ENCODE data around the gene CLDN4.
"Not testable (repeated sequence)": the region's sequence is repeated elsewhere in the genome, so short reads cannot be mapped to it uniquely, and the experiment has no call there.

Gene CLDN4

DNA sequence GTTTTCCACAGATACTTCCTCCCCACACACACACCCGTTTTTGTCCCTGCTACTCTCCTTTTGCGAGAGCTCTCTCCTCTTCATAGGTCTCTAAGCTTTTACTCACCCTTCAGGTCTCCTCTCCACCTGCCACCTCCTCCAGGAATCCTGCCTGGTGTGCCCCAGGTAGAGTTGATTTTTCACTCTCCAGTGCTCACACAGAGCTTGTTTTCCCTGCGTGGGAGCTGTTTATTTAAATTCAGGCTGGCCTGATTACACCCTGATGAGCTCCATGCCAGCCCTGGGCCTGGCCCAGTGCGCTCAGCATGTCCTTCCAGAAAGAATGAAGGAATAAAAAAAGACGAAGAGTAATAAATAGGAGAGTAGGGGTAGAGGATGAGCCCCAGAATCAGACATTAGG is 7.5 kb upstream of the CLDN4 start:
- DNase-seq (ENCODE audit: low read depth in 4 of 4, low spot score in 1 of 4), result no peak

DNA sequence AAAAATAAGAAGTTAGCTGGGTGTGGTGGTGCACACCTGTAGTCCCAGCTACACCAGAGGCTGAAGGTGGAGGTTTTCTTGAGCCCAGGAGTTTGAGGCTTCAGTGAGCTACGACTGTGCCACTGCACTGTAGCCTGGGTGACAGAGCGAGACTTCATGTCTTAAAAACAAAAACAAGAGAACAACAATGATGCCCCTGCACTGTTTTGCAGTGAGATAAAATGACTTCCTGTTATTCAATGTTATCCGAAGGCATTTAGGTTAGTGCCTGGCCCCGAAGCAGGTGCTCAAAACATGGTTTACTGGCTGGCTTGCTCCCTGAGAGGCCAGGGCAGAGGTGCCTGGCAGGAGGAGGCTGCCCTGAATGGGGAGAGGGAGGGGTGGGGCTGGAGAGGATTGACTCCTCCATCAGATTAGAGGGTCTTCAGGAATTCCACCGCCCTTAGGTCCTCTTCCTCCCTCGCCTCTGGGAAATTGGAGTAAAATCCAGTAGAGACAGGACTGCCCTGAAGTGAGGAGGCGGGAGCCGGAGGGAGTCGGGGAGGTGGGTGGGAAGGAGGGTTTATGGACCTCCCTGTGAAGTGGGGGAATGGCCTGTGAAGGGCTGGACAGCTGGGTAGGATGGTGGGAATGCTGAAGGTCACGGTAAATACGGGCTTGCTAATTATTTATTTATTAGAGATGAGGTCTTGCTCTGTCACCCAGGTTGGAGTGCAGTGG is 6.8 kb upstream of the CLDN4 start:
- no peak for DNase-seq (ENCODE audit: low read depth in 4 of 4, low spot score in 1 of 4)

DNA sequence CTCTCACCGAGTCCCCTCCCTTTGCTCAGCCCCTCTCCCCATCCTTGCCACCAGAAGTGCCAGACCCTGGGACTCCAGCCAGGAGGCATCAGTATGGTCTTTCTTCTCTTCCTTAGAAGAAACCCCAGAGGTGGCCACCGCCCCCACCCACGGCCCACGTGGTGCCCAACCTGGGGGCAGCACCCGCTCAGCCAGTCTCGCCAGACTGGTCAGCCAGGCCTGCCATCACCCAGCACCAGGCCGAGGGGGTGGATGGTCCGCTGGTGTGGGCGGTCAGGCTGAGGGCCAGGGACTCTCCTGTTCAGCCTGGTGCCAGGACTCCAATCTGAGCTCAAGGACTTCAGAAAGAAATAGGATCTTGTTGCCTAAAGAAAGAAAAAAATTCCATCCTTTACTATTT is 5.8 kb upstream of the CLDN4 start:
- no peak for DNase-seq (ENCODE audit: low read depth in 4 of 4, low spot score in 1 of 4)

DNA sequence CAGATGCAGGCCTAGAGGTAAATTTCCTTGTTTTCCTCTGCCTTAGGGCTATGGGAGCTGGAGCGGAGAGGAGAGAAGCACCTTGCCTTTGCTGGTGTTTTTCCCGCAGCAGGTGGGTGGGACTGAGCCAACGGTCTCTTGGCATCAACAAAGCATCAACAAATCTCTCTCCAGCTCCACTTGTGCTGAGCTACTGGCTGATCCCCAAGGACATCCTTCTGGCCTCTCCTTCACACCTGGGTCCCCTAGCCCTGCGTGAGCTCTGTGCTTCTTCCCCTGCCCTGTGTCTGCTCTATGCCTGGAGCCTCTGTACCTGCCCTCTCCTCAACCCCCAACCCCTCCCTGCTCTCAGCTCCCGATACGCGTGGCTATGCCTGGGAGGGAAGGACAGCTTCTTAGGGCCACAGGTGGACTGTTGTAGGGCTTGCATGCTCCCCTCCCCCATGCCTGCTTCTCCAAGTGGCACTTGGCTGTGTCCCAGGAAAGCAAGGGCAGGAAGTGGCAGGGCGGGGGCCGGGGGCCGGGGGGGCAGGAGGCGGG is 3.2 kb upstream of the CLDN4 start:
- no peak for DNase-seq (ENCODE audit: low read depth in 4 of 4, low spot score in 1 of 4)

DNA sequence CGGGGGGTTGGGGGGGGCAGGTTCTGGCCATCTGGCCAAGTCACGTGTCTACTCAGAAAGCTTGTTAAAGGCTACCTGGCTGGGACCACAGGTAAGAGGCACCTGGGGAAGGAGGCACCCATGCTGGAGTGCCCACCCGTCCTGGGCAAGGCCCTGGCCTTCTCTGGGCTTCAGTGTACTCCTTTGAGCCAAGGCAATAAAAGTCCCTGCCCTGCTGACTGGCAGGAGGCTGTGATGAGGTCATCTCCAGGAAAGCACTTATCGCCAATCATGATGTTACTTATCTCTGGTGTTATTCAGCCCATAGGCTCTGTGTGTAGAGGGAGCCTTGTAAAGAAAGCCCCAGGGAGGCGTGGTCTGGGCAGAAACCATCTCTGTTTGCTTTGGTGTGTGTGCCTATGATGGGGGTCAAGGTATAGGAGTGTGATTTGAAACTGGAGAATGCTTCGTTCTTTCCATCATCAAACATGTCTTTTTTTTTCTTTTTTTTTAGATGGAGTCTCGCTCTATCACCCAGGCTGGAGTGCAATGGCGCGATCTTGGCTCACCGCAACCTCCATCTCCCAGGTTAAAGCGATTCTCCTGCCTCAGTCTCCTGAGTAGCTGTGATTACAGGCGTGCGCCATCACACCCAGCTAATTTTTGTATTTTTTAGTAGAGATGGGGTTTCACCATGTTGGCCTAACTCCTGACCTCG is 2.5 kb upstream of the CLDN4 start:
- DNase-seq (ENCODE audit: low read depth in 4 of 4, low spot score in 1 of 4), result no peak

DNA sequence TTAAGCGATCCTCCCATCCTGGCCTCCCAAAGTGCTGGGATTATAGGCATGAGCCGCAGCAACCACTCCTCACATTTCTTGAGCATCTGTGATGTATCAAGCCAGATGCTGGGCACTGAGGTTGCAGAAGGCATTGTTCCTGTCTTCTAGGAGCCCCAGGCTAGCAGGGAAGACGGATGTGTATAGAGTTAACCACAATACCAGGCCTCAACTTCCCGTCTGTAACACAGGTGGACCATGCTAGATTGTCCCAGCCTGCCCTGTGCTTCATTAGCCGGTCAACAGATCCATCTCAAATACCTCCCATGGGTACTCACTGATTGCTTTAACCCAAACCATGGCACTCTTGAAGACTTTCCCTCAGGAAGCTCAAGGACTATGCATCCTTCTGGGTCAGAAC is 1.8 kb upstream of the CLDN4 start:
- no peak for DNase-seq (ENCODE audit: low read depth in 4 of 4, low spot score in 1 of 4)

DNA sequence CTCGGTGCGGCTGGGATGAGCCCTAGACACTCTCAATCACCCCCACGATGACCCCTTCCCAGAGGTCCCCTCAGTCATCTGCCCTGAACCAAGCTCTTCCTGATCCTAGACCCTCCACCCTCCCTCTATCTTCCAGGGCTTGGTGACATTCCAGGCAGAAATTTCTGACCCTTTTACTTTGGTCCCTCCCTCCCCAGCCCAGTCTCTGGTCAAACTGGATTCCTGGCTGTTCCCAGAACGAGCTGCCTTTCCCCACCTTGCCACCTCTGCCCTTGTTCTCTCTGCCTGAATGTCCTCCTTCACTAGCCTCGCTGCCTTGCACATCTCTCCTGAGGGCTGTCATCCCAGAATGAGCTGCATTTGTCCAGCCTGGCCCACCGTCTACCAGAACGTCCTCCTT is 1.3 kb upstream of the CLDN4 start:
- DNase-seq (ENCODE audit: low read depth in 4 of 4, low spot score in 1 of 4), result no peak

DNA sequence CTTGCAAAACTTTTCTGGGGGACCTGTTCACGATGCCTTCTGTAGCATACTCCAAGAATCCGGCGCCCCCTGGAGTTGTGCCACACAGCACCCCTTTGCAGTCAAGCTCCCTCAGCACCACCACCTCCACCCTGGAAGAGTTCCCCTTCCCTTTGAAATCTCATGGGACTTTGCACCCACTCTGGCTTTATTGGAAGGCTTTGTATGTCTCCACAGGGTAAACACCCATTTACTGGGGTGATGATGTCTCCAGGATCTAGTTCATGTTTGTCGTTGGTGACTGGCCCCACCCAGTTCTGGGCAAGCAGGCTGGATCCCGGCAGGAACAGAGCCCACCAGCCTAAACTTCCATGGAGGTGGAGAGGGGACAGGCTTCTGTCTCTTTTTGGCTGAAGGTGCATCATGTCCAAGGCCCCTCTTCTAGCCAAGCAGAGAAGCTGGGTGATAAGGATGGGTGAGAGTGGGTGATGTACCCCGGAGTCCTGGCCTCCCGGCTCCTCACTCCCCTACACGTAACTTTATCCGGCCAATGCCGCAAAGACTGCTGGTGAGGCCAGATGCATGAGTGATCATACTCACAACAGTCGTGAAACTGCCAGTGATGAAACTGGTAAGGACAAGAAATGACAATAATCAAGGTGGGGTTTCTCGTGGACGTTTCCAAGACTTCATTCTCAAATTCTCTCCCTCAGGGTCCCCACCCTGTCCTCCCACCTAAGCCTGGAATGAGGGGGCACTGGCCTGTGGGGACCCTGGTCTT is 695 bp upstream of the CLDN4 start:
- DNase-seq (ENCODE audit: low read depth in 4 of 4, low spot score in 1 of 4), result no peak

DNA sequence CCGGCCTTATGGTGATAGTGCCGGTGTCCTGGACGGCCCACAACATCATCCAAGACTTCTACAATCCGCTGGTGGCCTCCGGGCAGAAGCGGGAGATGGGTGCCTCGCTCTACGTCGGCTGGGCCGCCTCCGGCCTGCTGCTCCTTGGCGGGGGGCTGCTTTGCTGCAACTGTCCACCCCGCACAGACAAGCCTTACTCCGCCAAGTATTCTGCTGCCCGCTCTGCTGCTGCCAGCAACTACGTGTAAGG is 713 bp downstream of the CLDN4 start:
- DNase-seq (ENCODE audit: low read depth in 4 of 4, low spot score in 1 of 4), result no peak

DNA sequence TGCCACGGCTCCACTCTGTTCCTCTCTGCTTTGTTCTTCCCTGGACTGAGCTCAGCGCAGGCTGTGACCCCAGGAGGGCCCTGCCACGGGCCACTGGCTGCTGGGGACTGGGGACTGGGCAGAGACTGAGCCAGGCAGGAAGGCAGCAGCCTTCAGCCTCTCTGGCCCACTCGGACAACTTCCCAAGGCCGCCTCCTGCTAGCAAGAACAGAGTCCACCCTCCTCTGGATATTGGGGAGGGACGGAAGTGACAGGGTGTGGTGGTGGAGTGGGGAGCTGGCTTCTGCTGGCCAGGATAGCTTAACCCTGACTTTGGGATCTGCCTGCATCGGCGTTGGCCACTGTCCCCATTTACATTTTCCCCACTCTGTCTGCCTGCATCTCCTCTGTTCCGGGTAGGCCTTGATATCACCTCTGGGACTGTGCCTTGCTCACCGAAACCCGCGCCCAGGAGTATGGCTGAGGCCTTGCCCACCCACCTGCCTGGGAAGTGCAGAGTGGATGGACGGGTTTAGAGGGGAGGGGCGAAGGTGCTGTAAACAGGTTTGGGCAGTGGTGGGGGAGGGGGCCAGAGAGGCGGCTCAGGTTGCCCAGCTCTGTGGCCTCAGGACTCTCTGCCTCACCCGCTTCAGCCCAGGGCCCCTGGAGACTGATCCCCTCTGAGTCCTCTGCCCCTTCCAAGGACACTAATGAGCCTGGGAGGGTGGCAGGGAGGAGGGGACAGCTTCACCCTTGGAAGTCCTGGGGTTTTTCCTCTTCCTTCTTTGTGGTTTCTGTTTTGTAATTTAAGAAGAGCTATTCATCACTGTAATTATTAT is 1.2 kb downstream of the CLDN4 start:
- DNase-seq (ENCODE audit: low read depth in 4 of 4, low spot score in 1 of 4), result no peak

DNA sequence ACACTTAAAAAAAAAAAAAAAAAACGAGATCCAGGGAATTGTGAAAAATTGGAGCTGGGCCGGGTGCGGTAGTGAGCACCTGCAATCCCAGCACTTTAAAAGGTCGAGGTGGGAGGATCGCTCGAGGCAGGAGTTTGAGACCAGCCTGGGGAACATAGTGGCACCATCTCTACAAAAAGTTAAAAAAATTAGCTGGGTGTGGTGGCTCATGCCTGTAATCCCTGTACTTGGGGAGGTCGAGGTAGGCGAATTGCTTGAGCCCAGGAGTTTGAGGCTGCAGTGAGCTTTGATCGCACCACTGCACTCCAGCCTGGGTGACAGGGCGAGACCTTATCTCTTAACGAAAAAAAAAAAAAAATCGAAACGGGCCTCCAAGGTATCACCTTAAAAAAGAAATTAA is 2.0 kb downstream of the CLDN4 start:
- DNase-seq (ENCODE audit: low read depth in 4 of 4, low spot score in 1 of 4), result no peak

DNA sequence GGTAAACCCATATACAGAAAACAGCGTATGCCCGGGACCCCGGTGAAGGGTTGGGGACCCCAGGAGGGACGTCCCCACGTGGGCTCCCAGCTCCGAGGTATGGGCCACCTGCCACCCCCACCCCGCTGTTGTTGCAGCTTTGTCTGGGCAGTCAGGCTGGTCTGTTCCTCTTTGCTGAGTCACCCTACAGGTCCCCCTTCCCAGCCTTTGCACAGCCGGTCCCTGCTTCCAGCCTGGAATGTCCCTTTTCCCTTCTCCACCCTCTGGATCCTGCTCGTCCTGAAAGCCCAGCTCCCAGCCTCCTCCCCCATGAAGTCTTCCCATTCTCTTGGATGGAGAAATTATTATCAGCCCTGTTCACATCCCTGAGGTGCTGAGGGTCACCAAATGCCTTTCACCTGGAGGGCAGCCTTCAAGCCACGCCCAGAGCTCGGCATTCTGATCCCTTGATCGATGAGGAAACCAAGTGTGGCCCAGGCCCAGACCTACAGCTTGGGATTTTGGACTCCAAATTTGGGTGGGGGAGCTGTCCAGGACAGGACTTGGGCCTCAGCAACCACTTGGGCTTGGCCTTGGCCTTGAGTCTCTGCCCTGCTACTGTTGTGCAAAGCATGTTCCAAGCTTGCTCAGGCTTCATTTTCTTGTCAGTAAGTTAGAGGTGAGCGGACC is 2.6 kb downstream of the CLDN4 start:
- no peak for DNase-seq (ENCODE audit: low read depth in 4 of 4, low spot score in 1 of 4)

DNA sequence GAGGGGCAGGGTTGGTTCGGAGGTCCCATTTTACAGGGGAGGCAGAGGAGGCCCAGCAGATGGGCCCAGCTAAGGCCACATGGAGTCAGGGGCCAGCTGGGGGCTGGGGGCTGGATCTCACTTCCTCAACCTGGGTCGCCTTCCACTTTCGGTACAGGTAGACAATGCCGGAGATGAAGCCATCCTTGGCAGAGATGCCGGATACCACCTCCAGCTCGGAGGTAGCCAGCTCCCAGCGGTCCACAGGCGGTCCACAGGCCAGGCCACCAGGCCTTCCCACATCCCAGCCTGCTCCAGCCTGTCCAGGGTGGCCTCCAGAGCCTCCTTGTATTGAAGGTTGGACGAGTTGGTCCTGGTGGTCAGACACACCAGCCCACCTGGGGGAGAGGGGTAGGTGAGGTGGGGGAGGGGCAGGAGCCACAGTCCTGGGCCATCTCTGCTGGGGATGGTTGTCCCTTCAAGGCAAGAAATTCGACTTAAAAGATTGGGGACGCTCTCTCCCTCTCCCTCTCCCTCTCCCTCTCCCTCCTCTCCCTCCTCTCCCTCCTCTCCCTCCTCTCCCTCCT is 3.9 kb downstream of the CLDN4 start:
- no peak for DNase-seq (ENCODE audit: low read depth in 4 of 4, low spot score in 1 of 4)

DNA sequence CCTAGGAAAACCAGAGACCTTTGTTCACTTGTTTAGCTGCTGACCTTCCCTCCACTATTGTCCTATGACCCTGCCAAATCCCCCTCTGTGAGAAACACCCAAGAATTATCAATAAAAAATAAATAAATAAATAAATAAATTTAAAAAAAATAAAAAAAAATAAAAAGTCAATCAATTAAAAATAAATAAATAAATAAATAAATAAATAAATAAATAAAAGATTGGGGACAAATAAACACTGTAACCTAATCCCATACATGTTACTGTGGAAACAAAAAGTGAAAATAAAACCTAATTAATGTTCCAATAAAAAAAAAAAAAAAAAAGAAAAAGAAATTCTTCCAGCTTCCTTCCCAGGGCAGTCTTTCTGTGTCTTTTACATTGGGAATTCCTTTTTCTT is 6.4 kb downstream of the CLDN4 start:
- not testable (repeated sequence) for DNase-seq (ENCODE audit: low read depth in 4 of 4, low spot score in 1 of 4)

DNA sequence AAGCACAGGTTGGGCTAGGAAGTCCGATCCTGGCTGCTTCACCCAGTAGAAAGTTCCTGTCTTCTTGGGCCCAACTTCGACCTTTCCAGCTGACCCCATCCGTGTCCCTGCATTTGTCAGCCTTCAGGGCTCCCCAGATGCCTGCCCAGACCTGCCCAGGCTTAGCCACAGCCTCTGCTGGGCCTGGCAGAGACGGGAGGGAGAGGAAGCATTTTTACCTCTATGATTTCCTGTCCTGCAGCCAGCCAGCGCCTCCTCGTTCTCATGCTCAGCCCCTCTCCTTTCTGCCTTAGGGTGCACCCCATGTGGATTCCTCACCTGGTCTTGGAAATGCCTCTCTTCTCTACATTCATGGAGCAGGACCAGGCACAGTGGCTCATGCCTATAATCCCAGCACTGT is 7.8 kb downstream of the CLDN4 start:
- no peak for DNase-seq (ENCODE audit: low read depth in 4 of 4, low spot score in 1 of 4)

DNA sequence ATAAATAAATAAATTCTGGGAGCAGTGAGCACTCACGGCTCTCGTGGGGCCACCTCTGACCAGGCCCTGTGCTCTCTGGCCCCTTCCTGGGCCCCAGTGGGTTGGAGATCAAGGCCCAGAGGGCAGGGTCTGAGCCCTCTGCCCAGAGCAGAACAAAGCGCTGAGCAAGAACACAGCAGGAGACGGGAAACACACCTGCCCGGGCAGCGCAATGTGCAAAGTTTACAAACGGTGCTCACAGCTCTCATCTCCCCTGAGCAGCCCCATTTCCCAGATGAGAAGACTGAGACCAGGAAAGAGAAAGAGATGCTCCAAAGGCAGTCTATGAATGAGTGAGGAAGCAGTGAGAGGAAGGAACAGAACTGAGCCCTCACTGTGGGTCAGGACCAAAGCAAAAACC is 8.5 kb downstream of the CLDN4 start:
- DNase-seq (ENCODE audit: low read depth in 4 of 4, low spot score in 1 of 4), result no peak

DNA sequence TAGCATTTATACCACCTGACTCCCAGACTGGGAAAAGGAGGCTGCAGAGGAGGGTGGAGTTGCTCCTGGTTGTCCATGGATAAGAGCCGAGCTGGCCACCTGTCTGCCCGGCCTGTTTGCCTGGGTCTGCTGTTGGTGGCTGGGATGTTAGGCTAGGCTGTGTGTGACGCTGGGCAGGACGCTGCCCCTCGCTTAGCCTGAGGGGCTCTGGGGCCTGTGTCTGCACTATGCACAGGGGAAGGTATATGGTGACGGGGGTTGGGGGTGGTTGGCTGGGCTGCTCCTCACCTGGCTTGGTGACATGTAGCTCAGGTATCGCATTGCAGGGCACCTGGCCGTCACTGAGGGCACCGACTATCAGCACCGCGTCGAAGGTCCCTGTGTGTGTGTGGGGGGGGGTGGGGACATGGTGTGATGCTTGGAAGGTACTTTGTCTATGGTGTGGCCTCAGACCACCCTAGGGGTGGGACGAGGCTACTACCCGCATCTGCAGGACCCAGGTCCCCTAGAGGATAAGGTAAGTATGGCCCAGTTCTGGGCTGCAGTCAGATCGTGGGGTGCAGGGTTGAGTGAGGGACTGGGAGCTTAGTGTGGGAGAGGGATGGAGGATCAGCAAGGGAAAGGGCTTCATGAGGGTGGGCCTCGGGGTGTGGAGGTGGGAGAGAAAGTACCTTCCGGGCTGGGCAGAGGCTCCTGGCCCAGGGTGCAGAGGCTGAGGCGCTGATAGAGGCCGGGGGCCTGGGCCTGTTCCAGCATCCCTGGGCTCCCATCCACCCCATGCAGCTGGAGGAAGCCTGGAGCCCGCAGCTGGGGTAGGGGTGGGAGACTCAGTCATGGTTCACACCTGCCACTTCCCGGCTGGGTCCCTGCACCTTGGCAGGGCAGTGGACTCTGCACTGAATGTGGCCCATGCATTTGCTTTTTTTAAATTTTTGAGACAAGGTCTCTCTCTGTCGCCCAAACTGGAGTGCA is 9.2 kb downstream of the CLDN4 start:
- no peak for DNase-seq (ENCODE audit: low read depth in 4 of 4, low spot score in 1 of 4)

DNA sequence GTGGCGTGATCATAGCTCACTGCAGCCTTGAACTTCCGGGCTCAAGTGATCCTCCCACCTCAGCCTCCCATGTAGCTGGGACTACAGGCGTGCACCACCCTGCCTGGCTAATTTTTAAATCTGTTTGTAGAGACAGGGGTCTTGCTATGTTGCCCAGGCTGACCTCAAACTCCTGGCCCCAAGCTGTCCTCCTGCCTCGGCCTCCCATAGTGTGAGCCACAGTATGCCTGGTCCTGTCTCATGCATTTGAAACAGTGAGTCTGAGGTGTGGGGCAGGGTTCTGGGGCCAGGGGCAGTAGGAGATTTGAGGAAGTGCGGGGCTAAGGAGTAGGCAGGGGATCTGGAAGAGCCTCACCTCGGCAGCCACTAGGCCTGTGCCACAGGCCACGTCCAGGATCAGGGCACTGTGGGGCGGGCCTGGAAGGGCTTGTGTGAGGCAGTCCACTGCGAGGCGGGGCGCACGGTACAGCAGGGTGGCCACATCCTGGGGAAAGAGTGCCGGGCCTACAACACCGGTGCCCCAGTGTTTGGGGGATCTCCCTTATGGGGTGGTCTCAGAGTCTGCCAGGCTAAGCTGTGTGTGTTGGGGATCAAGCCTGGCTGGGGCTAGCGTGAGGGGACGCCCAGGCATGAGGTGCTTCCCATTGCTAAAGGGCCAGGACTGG is 10.1 kb downstream of the CLDN4 start:
- no peak for DNase-seq (ENCODE audit: low read depth in 4 of 4, low spot score in 1 of 4)

DNA sequence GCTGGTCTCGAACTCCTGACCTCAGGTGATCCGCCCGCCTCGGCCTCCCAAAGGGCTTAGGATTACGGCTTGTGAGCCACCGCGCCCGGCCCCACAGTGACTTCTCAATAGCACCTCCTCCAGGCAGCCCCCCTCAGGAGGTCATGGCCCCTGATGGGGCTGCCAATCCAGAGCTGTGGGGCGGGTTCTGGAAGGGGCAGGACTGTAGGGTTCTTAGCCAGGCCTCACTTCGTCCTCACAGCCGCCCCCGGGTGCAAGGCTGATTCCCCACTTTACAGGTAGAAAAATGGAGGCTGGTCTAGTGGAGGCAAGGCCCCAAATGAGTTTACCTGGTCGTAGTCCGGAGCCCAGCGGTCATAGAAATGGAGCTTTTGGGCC is 10.9 kb downstream of the CLDN4 start:
- no peak for DNase-seq (ENCODE audit: low read depth in 4 of 4, low spot score in 1 of 4)

All from stimulated activated CD4-positive, alpha-beta T cell treated with anti-CD3 and anti-CD28 coated beads, Interleukin-1b, Interleukin-23, amount 100 ng/mL, for 24 hours (primary cell).